AG08395 (cell line): Measurements from ENCODE around the gene FAM229B.
"Not testable (repeated sequence)": the region's sequence is repeated elsewhere in the genome, so short reads cannot be mapped to it uniquely, and the experiment has no call there.

Experiments
- DNase-seq: peaks from one replicate; pipeline ENCODE4 v3.0.0; 2012; ENCODE audit warnings: mixed read lengths, low spot score

Gene FAM229B

GRCh38 chr6:112065426-112065986 is 21.9 kb upstream of the FAM229B start:
- DNase-seq, result no peak

GRCh38 chr6:112066606-112067005 is 20.8 kb upstream of the FAM229B start:
- DNase-seq, result no peak

GRCh38 chr6:112081569-112081968 is 5.8 kb upstream of the FAM229B start:
- DNase-seq, result no peak

- no peak for DNase-seq
Observed at GRCh38 chr6:112085286-112086065, 1.9 kb upstream of the FAM229B start.

- DNase-seq, result peak; percentile 62
Observed at GRCh38 chr6:112086744-112087135, 651 bp upstream of the FAM229B start.

GRCh38 chr6:112087916-112088315 is 525 bp downstream of the FAM229B start:
- DNase-seq, result no peak

- no peak for DNase-seq
Observed at GRCh38 chr6:112096901-112097300, 9.5 kb downstream of the FAM229B start.

- DNase-seq, result no peak
Observed at GRCh38 chr6:112100561-112100960, 13.2 kb downstream of the FAM229B start.

GRCh38 chr6:112106026-112106425 is 18.6 kb downstream of the FAM229B start:
- DNase-seq, result not testable (repeated sequence)

- DNase-seq, result no peak
Observed at GRCh38 chr6:112106562-112106961, 19.2 kb downstream of the FAM229B start.

GRCh38 chr6:112109262-112109661 is 21.9 kb downstream of the FAM229B start:
- DNase-seq, result no peak

GRCh38 chr6:112113431-112113830 is 26.0 kb downstream of the FAM229B start:
- no peak for DNase-seq

GRCh38 chr6:112113918-112114317 is 26.5 kb downstream of the FAM229B start:
- DNase-seq, result no peak

- no peak for DNase-seq
Observed at GRCh38 chr6:112114577-112115223, 27.3 kb downstream of the FAM229B start.

- no peak for DNase-seq
Observed at GRCh38 chr6:112116221-112116620, 28.8 kb downstream of the FAM229B start.

GRCh38 chr6:112117554-112117953 is 30.2 kb downstream of the FAM229B start:
- DNase-seq, result peak; percentile 19

- DNase-seq, result no peak
Observed at GRCh38 chr6:112118034-112118433, 30.6 kb downstream of the FAM229B start.

GRCh38 chr6:112122756-112123155 is 35.4 kb downstream of the FAM229B start:
- no peak for DNase-seq

- DNase-seq, result no peak
Observed at GRCh38 chr6:112123982-112124381, 36.6 kb downstream of the FAM229B start.

- DNase-seq, result no peak
Observed at GRCh38 chr6:112128208-112128607, 40.8 kb downstream of the FAM229B start.

GRCh38 chr6:112130878-112131277 is 43.5 kb downstream of the FAM229B start:
- no peak for DNase-seq

GRCh38 chr6:112139052-112139451 is 51.7 kb downstream of the FAM229B start:
- DNase-seq, result no peak

GRCh38 chr6:112141707-112142106 is 54.3 kb downstream of the FAM229B start:
- no peak for DNase-seq
